Frontal cortex (tissue), 4 donors: ENCODE data around the gene C16orf78. TPM values are rescaled to one million over a fixed set of nuclear protein-coding genes. Genes with fewer than 3 reads are reported as not detected.

Source experiments
- DNase-seq, 2 donors: peaks; one replicate each; pipeline ENCODE4 v3.0.0; 2012; ENCODE audit warnings: low spot score in 2 of 2
- FAIRE-seq: peaks from 2 replicates; lab custom pipeline; 2012; peaks lifted over from hg19 to GRCh38; lab: Jason Lieb, UNC
- total RNA-seq: library from RNA; depleted of rRNA; stranded (reverse); fragments of >200 nt; gene quantifications from one replicate; pipeline ENCODE4 v1.2.3, GENCODE V29; 2014
- donor health status: control.
- donor health status: control.
- donor health status: control.

Gene C16orf78
- total RNA-seq = not detected

GRCh38 chr16:49373504-49373903, at the start of gene C16orf78:
Gene C16orf78 (plus strand): TSS chr16:49373804. CDS start chr16:49373940, 136 bp downstream.
- no peak for DNase-seq

GRCh38 chr16:49324703-49325102, 48.9 kb upstream of the C16orf78 start:
- DNase-seq (no peak), FAIRE-seq (no peak)

More at GRCh38 chr16:49373504-49373903, at the start of gene C16orf78:
- FAIRE-seq = no peak

GRCh38 chr16:49327466-49327865, 46.1 kb upstream of the C16orf78 start:
- DNase-seq (no peak), FAIRE-seq (no peak)

- FAIRE-seq (no peak), DNase-seq (no peak)
Measured at GRCh38 chr16:49328325-49328724, 45.3 kb upstream of the C16orf78 start.

- FAIRE-seq = no peak
- no peak for DNase-seq
Measured at GRCh38 chr16:49330562-49331201, 42.9 kb upstream of the C16orf78 start.

GRCh38 chr16:49332589-49333258, 40.9 kb upstream of the C16orf78 start:
- FAIRE-seq = no peak
- DNase-seq = no peak

- DNase-seq (no peak), FAIRE-seq (no peak)
Measured at GRCh38 chr16:49333259-49333597, 40.4 kb upstream of the C16orf78 start.

- no peak for DNase-seq
- no peak for FAIRE-seq
Measured at GRCh38 chr16:49335828-49336227, 37.8 kb upstream of the C16orf78 start.

GRCh38 chr16:49336581-49336980, 37.0 kb upstream of the C16orf78 start:
- FAIRE-seq = no peak
- no peak for DNase-seq

GRCh38 chr16:49337814-49338350, 35.7 kb upstream of the C16orf78 start:
- FAIRE-seq (no peak), DNase-seq (no peak)

GRCh38 chr16:49338611-49339265, 34.9 kb upstream of the C16orf78 start:
- DNase-seq (no peak), FAIRE-seq (no peak)

GRCh38 chr16:49340466-49340865, 33.1 kb upstream of the C16orf78 start:
- FAIRE-seq = no peak
- DNase-seq = no peak

GRCh38 chr16:49341706-49342105, 31.9 kb upstream of the C16orf78 start:
- DNase-seq (no peak), FAIRE-seq (no peak)

- DNase-seq (no peak), FAIRE-seq (no peak)
Measured at GRCh38 chr16:49342336-49343265, 31.0 kb upstream of the C16orf78 start.

- DNase-seq (no peak), FAIRE-seq (no peak)
Measured at GRCh38 chr16:49343291-49343690, 30.3 kb upstream of the C16orf78 start.

- no peak for FAIRE-seq
- no peak for DNase-seq
Measured at GRCh38 chr16:49344401-49344800, 29.2 kb upstream of the C16orf78 start.

- FAIRE-seq (no peak), DNase-seq (no peak)
Measured at GRCh38 chr16:49345829-49346228, 27.8 kb upstream of the C16orf78 start.

- no peak for DNase-seq
- no peak for FAIRE-seq
Measured at GRCh38 chr16:49346459-49346858, 27.1 kb upstream of the C16orf78 start.

GRCh38 chr16:49347476-49347875, 26.1 kb upstream of the C16orf78 start:
- FAIRE-seq (no peak), DNase-seq (no peak)
